Astrocyte of the spinal cord (primary cell): ENCODE data around the gene TNFRSF8.

ENCODE experiments used
- DNase-seq: peaks from one replicate; pipeline ENCODE4 v3.0.0; 2011; ENCODE audit warnings: low read depth, low spot score
- H3K4me3 ChIP-seq: 2 replicates; pipeline ENCODE4 v1.5.1; 2011; ENCODE audit warnings: low read depth, mild to moderate bottlenecking, low read length, moderate library complexity
- CTCF ChIP-seq: IDR thresholded peaks from 2 replicates; pipeline ENCODE4 v1.5.1; 2012; ENCODE audit warnings: low read depth, mild to moderate bottlenecking, low read length, inconsistent platforms
- in situ Hi-C: cut with HindIII; loops from 2 replicates; pipeline ENCODE4 v1.10.0; 2017; ENCODE audit warnings: low sequenced_read_pairs

The TNFRSF8 gene

GRCh38 chr1:12155328-12155727 is 92.2 kb downstream of the TNFRSF8 start:
- in situ Hi-C loops: no loop called here
- no peak for TF ChIP-seq CTCF
- DNase-seq: no peak
- H3K4me3 ChIP-seq: no peak overlapping the region

- DNase-seq: no peak
Measured at GRCh38 chr1:12157366-12158231, 94.5 kb downstream of the TNFRSF8 start.

GRCh38 chr1:12158357-12159092 is 95.4 kb downstream of the TNFRSF8 start:
- DNase-seq: no peak
- TF ChIP-seq CTCF: no peak
- H3K4me3 ChIP-seq: no peak overlapping the region
- in situ Hi-C loops: no loop called here

More at GRCh38 chr1:12157366-12158231, 94.5 kb downstream of the TNFRSF8 start:
- no peak overlapping the region for H3K4me3 ChIP-seq
- TF ChIP-seq CTCF: no peak
- in situ Hi-C loops: no loop called here

- DNase-seq: no peak
Measured at GRCh38 chr1:12159816-12160215, 96.7 kb downstream of the TNFRSF8 start.

GRCh38 chr1:12161324-12161661 is 98.2 kb downstream of the TNFRSF8 start:
- no peak for TF ChIP-seq CTCF
- no peak for DNase-seq
- H3K4me3 ChIP-seq: no peak overlapping the region
- in situ Hi-C loops: no loop called here

More at GRCh38 chr1:12159816-12160215, 96.7 kb downstream of the TNFRSF8 start:
- in situ Hi-C loops: no loop called here
- no peak for TF ChIP-seq CTCF
- no peak overlapping the region for H3K4me3 ChIP-seq

- H3K4me3 ChIP-seq: no peak overlapping the region
- in situ Hi-C loops: no loop called here
- peak; percentile 88 for DNase-seq
- no peak for TF ChIP-seq CTCF
Measured at GRCh38 chr1:12161662-12162458, 98.8 kb downstream of the TNFRSF8 start.
